Measurements from ENCODE around the gene ADAM11. TPM values are rescaled to one million over a fixed set of nuclear protein-coding genes. Genes with fewer than 3 reads are reported as not detected.

The ADAM11 gene
- total RNA-seq, 1 donor from 2014 or later: 7.3 TPM

GRCh38 chr17:44769230-44769629 lies 10.4 kb downstream of the ADAM11 start:
- intact Hi-C loops (cut with micrococcal nuclease): no loop called here
- Histone ChIP-seq H3K4me3 (no peak overlapping the region), H3K4me1 (peaks cover 24% of the 10 kb centered on the region), H3K27me3 (ENCODE audit: low read depth) (peaks cover 25% of the 10 kb centered on the region), H3K36me3 (no peaks in the 10 kb centered on the region), H3K9me3 (replicated peaks) (no peaks in the 10 kb centered on the region), H3K27ac (replicated peaks) (no peak overlapping the region)
- no peak for TF ChIP-seq CTCF (IDR thresholded peaks at IDR 0.05; ENCODE audit: borderline replicate concordance)
- DNase-seq: no peak

DNA sequence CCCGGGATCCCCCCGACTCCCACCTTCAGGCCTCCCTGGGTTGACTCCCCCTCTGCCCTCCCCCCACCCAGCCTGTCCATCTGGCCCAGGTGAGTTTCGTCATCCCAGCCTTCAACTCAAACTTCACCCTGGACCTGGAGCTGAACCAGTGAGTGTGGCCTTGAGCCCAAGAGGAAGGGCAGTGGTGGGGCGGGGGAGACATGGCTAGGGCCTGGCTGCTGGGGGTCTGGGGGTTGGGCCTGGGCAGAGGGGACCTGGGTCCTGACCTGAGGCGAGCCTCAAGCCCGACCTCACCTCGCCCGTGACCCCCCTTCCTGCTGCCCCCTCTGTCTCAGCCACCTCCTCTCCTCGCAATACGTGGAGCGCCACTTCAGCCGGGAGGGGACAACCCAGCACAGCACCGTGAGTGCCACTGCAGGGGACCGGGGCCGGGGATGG lies 10.9 kb downstream of the ADAM11 start:
- intact Hi-C loops (cut with micrococcal nuclease): loop anchor here (10.0 kb wide), 1 partner anchor 245 kb away; no protein-coding TSS in a partner anchor
- Histone ChIP-seq H3K36me3 (no peaks in the 10 kb centered on the region), H3K4me3 (no peak overlapping the region), H3K27me3 (ENCODE audit: low read depth) (peaks cover 25% of the 10 kb centered on the region), H3K9me3 (replicated peaks) (no peaks in the 10 kb centered on the region), H3K4me1 (peaks cover 24% of the 10 kb centered on the region), H3K27ac (replicated peaks) (no peak overlapping the region)
- no peak for TF ChIP-seq CTCF (IDR thresholded peaks at IDR 0.05; ENCODE audit: borderline replicate concordance)
- DNase-seq: no peak

DNA sequence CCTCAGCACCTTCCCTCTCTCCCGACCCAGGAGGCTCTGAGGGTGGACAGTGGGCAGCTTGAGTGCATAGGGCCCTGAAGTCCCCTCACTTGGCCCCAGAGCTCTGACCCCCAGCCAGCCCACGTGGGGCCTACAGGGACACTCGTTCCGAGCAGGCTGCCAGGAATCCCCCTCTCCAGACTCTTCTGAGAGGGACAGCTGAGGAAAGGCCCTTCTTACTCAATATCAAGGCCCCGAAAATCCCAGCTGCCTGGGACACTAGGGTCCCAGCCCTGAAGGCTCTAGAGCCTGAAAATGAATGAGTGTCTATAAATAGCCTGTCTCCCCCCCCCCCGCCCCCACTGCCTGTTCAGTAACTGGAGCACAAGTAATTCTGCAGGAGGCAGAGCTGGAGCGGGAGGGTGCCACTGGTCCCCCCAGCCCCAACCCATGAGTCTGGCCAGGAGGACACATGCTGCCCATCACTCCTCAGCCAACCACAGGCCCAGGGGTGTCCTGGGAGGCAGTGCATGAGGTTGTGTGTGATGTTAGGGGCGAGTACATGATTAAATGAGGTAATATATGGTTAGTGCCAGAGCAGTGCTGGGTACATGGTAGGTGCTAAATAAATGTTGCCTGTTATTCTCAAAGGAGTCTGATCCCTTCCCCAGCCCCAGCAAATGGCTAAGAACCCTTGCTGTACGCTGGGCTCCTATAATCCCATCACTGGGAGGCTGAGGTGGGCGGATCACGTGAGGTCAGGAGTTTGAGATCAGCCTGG lies 11.6 kb downstream of the ADAM11 start:
- Histone ChIP-seq H3K4me3 (no peak overlapping the region), H3K9me3 (replicated peaks) (no peaks in the 10 kb centered on the region), H3K36me3 (no peaks in the 10 kb centered on the region), H3K27me3 (ENCODE audit: low read depth) (peaks cover 25% of the 10 kb centered on the region), H3K27ac (replicated peaks) (no peak overlapping the region), H3K4me1 (peaks cover 30% of the 10 kb centered on the region)
- no peak for DNase-seq
- intact Hi-C loops (cut with micrococcal nuclease): loop anchor here (10.0 kb wide), 1 partner anchor 244 kb away; no protein-coding TSS in a partner anchor
- no peak for TF ChIP-seq CTCF (IDR thresholded peaks at IDR 0.05; ENCODE audit: borderline replicate concordance)

- no peak for TF ChIP-seq CTCF (IDR thresholded peaks at IDR 0.05; ENCODE audit: borderline replicate concordance)
- Histone ChIP-seq H3K4me3 (no peak overlapping the region), H3K36me3 (no peaks in the 10 kb centered on the region), H3K27me3 (ENCODE audit: low read depth) (peaks cover 25% of the 10 kb centered on the region), H3K4me1 (peaks cover 27% of the 10 kb centered on the region), H3K9me3 (replicated peaks) (no peaks in the 10 kb centered on the region), H3K27ac (replicated peaks) (no peak overlapping the region)
- no peak for DNase-seq
- intact Hi-C loops (cut with micrococcal nuclease): loop anchor here (10.0 kb wide), 1 partner anchor 242 kb away; no protein-coding TSS in a partner anchor
Measured at GRCh38 chr17:44772308-44773045, 13.7 kb downstream of the ADAM11 start.

- TF ChIP-seq CTCF (IDR thresholded peaks at IDR 0.05; ENCODE audit: borderline replicate concordance): no peak
- H3K36me3 ChIP-seq: no peaks in the 10 kb centered on the region
- intact Hi-C loops (cut with micrococcal nuclease): loop anchor here (10.0 kb wide), 1 partner anchor 242 kb away; no protein-coding TSS in a partner anchor
Measured at GRCh38 chr17:44773140-44773539, 14.4 kb downstream of the ADAM11 start.

More at GRCh38 chr17:44773140-44773539, 14.4 kb downstream of the ADAM11 start:
- Histone ChIP-seq H3K4me1 (peaks cover 25% of the 10 kb centered on the region), H3K4me3 (no peak overlapping the region), H3K27me3 (ENCODE audit: low read depth) (peaks cover 25% of the 10 kb centered on the region), H3K9me3 (replicated peaks) (no peaks in the 10 kb centered on the region), H3K27ac (replicated peaks) (no peak overlapping the region)
- no peak for DNase-seq
